Hepatocyte (in vitro differentiated cells): ENCODE measurements around the gene CDC42BPG.

ENCODE experiments used
- CTCF ChIP-seq: fragments of 200-600 bp; sonication (generic); IDR thresholded peaks from 2 replicates; pipeline ENCODE4 v1.5.1; 2016; ENCODE audit warnings: antibody characterized with exemption, mild to moderate bottlenecking; ENCODE audit not compliant: poor library complexity
- EZH2 ChIP-seq: fragments of 200-600 bp; sonication (generic); IDR thresholded peaks from 2 replicates; pipeline ENCODE4 v1.6.1; 2016; ENCODE audit warnings: antibody characterized with exemption, mild to moderate bottlenecking, borderline replicate concordance

- TF ChIP-seq CTCF (no peak), EZH2 (no peak)
Measured at GRCh38 chr11:64814712-64815187, 29.7 kb downstream of the CDC42BPG start.
